HG03139 (cell line): Measurements from ENCODE around the gene FRRS1.
"Not testable (repeated sequence)": the region's sequence is repeated elsewhere in the genome, so short reads cannot be mapped to it uniquely, and the experiment has no call there.

Experiments used
- ATAC-seq: cut with Tn5 transposase; IDR thresholded peaks from one replicate; pipeline ENCODE4 v1.9.1; 2021; ENCODE audit not compliant: unreplicated experiment

The FRRS1 gene

DNA sequence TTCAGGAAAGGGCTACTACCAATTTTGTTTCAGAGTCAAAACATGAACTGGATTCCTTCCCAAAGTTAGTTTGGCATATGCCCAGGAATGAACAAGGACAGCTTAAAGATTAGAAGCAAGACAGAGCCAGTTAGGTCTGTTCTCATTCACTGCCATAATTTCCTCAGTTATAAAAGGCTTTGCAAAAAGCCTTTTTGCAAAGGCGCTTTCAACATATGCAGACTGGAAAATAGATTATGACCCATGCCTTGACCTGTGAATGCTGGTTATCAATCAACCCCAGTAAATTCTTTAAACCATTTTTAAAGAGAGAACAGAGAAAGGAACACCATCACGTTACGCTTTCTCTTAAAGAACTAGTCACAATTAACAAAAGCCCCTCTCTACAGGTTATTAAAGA, 1.7 kb upstream of the FRRS1 start:
- no peak for ATAC-seq

DNA sequence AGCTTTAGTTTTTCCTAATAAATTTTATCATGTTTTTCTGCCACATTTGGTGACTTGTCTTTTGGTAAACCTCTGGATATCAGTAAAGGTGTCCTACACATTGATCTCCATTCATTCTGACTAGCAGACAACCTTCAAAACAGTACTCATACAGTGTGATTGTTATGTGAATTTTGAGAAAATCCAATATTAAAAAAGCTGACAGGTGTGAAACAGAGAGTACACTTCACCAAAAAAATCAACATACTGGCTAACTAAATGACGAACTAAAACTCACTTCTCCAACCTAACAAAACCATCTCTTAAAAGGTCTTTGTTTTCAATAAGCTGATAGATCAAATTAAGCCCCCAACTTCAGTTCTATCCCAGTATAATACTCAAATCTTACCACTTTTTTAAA, 1.5 kb downstream of the FRRS1 start:
- ATAC-seq = no peak

DNA sequence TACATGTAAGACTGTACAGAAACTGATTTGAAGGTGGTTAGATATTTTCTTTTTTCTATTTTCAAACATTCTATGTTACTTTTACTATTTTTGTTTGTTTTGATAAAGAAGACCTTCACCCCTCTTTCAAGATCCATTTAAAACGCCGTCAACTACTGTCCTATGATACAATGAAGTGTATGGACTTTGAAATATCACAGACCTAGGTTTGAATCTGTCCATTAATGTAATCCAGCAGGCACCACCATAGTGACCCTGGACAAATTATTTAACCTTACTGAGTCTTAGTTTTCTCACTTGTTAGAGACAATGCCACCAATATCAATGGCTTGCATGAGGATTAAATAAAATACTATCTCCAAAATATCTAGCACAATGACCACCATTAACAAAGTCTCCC, 2.0 kb downstream of the FRRS1 start:
- no peak for ATAC-seq

DNA sequence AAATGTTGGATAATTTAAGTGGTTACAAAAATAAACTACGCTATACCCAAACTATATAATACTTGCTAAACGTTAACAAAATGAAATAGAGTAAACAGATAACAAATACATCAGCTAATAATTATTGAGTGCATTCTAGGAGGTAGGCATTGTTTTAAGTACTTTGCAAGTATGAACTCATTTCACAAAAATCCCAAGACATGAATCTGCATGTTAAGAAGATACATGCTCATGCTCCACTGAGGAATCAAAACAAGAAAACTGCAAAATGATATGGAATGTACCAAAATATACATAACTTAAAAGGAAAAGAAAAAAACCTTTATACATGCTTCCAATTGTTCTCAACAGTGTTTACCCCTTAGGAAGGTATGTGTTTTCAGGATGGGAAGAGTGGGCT, 2.5 kb downstream of the FRRS1 start:
- ATAC-seq = no peak

DNA sequence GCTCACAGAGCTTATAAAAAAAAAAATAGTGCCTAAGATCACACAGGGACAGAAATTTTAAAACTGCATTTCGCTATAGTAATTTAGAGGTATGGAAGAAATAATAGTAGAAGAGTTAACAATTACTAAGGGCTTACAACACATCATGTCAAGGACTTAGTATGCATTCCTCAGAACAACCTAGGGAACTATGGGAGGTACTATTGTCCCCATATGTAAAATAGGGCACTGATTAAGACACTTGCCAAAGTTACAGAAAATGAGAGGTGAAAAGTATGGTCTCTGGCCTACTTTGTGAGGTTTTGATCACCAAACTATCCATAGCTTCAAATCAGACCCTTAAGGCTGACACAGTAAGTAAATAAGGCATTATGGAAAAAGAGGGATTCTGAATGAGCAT, 4.7 kb downstream of the FRRS1 start:
- ATAC-seq = no peak

DNA sequence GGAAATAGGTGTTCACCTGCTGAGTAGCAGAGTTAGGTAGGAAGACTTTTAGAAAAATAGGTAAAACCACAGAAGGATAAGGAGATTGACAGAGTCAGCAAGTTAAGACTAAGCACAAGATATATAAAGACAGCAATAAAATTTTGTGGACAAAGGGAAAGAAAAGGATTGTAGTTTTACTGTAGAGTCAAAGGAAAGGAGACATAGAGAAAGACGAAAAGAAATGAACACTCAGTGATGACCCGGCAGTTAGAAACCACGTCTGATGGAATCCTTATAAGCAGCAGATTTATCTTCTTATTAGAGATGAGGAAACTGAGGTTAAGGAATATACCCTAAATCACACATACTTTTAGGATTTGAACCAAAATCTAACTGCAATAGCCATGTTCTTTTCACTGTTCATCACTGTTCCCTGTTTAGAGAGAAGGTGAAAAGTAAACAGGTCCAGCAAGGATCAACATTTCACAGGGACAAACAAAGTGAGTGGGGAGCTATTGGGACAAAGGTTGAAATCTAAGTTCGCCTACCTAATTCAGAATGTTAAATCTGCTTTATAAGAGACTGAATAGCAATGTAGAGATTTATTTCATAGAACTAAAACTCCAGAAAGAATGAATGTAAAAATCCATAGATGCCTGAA, 6.8 kb downstream of the FRRS1 start:
- no peak for ATAC-seq

DNA sequence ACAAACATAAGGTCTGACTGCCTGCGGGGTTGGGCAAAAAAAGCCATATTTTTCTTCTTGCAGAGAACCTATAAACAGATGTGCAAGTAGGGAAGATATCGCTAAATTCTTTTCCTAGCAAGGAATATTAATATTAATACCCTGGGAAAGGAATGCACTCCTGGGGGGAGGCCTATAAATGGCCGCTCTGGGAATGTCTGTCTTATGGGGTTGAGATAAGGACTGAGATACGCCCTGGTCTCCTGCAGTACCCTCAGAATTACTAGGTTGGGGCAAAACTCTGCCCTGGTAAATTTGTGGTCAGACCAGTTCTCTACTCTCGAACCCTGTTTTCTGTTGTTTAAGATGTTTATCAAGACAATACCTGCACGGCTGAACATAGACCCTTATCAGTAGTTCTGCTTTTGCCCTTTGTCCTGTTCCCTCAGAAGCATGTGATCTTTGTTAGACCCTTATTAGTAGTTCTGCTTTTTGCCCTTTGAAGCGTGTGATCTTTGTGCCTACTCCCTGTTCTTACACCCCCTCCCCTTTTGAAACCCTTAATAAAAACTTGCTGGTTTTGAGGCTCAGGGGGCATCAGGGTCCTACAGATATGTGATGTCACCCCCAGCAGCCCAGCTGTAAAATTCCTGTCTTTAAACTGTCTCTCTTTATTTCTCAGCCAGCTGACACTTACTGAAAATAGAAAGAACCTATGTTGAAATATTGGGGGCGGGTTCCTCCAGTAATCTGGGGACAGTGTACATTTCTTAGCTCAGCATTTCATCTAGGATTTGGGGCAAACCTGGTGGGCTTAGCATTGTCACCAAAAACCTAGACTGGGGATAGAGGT, 7.5 kb downstream of the FRRS1 start:
- ATAC-seq = not testable (repeated sequence)

DNA sequence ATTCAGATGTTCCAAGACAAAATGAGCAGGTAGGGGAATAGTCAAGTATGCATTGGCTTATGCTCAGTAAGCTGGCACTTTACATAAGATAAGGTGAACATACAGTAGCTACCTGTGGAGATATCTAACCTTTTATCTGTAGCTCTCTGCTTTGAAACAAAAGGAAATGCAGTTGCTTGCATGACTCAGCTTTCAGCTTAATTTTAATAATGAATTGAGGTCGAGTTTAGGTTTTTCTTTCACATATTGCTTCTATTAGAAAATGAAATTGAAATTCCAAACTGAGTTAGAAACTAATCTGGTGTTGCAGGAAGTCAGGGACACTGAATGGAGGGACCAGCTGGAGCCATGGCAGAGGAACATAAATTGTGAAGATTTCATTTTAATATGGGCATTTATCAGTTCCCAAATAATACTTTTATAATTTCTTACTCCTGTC, 8.3 kb downstream of the FRRS1 start:
- peak; percentile 71 for ATAC-seq

DNA sequence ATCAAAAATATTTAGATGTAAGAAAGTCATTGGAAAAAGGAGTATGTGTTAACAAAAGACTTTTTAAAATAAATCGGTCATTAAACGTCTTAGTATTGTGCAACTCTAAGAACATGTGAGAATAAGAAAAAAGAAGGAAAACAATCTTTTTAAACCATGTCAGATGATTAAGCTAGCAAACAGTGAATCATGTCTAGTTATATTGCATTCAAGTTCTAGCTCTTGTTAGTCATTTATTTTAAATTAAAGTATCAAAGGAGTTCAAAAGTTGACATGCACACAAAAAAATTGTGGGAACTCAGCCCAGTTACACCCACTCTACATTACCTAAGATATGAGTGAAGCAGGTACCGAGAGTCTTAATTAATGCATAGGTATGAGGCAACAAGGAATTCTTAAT, 9.8 kb downstream of the FRRS1 start:
- no peak for ATAC-seq

DNA sequence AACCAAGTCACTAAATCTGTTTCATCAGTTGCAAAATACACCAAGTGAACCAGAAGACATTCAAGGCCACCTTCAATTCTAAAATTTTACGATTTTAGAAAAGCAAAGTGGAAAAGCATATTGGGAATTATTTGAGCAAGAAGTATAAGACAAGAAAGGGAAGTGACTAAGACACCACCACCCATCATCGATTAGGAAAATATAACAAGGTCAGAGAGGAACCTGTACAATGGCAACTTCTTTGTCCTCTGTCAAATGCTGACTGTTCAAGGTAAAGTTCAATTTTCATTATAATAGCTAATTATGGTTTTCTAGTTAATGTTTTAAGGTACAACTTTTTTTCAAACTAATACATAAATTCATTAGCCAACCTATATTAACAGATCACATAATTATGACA, 10.8 kb downstream of the FRRS1 start:
- no peak for ATAC-seq

DNA sequence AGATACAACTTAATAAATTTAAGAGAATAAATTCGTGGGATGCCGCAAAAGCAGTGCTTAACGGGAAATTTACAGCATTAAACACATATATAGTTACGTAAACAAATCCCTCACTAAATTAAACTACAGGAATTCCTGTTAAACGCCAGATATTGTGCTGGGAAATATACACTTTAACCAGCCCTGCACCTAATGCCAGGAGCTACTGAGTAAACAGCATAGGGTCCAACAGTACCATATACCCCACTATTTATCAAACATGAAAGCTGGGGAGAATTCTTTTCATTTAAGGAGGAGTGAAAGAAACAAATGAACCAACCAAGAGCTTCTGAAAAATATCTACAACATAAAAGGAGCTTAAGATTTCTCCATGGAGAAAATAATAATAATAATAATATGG, 11.7 kb downstream of the FRRS1 start:
- ATAC-seq = no peak

DNA sequence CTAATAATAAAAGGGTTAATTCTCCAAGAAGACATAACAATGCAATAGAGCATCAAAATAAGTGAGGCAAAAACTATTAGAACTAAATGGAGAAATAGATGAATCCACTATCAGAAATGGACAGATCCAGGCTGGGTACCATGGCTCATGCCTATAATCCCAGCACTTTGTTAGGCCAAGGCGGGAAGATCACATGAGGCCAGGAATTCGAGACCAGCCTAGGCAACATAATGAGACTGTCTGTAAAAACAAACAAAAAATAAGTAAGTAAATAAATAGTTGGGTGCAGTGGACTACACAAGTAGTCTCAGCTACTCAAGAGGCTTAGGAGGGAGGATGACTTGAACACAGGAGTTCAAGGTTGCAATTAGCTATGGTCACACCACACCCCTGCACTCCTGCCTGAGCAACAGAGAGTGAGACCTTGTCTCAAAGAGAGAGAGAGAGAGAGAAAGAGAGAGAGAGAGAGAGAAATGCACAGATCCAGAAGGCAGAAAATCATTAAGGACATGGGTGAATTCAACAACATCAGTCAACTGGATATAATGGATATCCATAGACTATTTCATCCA, 12.3 kb downstream of the FRRS1 start:
- ATAC-seq = no peak

DNA sequence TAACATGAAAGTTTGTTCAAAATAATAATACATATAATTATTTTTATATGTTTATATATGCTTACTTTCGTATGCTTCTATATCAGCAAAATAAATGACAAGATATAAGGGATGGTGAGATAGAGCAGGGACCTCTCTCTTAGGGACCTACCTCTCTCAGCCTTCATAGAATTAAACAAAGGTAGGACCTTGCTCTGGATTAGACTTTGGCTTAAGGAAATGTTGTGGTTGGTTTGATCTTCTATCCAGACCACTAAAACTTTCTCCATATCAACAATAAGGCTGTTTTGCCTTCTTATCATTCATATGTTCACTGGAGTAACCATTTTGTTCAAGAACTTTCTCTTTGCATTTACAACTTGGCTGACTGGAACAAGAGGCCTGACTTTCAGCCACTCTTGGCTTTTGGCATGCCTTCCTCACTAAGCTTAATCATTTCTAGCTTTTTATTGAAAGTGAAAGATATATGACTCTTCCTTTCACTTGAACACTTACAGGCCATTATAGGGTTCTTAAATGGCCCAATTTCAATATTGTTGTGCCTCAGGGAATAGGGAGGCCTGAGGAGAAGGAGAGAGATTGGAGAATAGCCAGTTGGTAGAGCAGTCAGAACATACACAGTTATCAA, 14.4 kb downstream of the FRRS1 start:
- peak; percentile 76 for ATAC-seq

DNA sequence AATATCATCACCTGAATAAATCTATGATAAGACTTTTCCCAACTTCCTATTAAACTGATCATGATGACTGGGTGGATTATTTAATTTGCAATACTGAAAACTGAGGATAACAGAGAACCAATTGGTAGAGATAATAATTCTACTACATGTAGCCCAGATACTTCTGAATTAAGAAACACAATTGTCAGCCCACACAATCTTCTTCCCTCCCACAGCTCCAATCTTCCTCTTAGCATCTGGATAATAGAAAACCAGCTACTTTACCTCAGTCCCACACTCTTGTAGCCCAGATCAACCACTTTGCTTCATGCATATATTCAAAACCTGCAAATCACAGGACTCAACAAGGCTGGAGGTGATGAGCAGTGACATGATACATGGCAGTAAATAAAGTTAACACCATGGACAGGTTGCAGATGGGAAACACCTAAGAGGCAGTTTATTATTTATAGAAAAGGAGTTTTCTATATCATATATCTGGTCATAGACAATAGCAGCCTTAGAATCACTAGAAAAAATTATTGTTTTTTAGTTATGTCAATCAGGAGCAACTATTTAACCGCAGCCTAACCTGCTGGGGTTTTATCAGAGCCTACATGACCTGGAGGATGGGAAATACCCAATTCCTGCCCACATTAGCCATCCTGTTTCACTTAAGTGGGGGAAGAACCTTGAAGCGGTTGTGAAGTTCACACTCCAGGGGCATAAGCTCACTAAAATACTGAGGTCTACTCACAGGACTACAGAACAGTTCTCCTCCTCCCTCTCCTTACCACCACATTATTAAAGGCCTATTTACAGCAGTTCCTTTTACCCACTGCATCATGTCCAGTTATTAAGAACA, 16.7 kb downstream of the FRRS1 start:
- ATAC-seq = peak; percentile 71

DNA sequence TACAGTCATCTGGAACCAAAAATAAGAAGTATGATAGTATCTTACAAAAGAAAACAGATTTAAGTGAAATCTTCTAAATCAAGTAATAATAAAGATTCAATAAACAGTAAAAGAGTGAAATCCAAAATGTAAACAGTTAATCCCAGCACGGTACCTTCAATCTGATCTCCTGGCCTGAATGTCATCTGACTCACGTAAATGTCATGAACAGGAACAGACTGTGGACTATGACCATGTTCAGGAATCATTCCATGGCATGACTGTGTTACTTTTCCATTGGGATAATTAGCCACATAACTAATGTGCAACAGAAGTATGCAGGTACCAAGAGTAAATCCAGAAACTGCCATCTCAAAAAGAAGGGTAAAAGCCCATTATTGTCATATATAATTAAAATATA, 18.0 kb downstream of the FRRS1 start:
- no peak for ATAC-seq

DNA sequence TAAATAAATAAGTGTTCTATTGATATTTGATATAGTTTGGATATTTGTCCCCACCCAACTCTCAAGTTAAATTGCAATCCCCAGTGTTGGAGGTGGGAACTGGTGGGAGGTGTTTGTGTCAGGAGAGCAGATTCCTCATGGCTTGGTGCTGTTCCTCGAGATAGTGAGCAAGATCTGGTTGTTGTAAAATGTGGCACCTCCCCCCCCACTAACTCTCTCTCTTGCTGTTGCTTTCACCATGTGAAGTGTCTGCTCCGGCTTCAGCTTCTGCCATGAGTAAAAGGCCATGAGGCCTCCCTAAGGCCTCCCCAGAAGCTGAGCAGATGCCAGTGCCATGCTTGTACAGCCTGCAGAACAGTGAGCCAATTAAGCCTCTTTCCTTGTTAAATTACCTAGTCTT, 20.8 kb downstream of the FRRS1 start:
- no peak for ATAC-seq

DNA sequence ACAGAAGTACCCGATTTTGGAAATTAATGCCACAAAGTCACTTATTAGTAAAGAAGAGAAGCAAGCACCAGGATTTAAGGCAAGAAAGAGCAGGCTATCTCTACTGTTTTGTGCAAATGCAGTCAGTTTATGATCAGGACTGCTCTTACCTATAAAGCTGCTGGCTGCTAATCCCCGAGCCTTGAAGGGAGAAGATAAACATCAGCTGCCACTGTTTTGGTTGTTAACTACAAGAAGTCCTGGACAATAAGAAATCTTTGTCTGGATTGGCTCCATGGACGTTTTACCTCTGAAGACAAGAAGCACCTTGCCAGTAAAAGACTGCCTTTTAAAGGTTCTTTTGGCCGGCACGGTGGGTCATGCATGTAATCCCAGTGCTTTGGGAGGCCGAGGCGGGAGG, 21.4 kb downstream of the FRRS1 start:
- ATAC-seq = no peak

DNA sequence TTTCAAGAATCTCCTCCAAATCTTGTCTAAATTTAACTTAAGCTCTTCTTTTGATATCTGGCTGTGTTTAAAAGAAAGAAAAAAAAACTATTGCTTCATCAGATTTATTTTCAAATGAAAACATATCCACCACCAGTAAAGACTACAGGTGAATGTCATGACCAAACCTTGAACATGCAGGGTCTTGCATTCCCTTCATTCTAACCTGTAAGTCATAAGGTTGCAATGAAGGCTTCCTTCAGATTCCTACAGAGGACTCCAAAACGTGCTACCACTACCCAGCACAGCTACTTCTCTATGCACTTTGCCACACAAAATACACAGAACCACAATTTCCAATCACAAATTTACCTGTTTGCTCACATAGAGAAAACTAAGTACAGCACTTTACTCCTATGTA, 26.3 kb downstream of the FRRS1 start:
- ATAC-seq = no peak

DNA sequence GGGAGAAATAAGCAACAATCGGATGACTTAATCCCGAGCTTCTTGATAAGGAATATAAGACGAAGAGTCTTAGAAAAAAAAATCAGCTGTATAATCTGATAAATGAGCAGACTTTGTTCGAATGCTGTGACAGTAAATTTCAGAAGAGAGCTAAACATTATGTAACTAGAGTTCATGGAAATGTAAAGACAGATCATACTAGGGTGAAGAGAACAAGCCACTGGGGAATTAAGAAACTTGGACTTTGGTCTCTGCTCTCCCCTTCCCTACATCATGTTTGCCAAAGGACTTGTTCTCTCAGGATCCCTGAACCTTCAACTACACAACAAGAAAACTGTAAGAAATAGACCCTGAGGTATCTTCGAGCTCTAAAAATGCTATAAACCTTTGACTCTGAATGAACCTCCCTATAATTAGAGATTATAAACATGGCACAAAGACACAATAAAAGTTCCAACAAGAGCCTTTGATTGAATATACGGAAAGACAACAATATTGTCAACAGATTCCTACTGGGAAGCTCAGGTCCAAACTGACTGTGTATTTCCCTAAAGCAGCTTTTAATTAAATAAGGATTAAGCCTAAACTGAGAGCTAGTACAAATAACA, 27.5 kb downstream of the FRRS1 start:
- ATAC-seq = no peak

DNA sequence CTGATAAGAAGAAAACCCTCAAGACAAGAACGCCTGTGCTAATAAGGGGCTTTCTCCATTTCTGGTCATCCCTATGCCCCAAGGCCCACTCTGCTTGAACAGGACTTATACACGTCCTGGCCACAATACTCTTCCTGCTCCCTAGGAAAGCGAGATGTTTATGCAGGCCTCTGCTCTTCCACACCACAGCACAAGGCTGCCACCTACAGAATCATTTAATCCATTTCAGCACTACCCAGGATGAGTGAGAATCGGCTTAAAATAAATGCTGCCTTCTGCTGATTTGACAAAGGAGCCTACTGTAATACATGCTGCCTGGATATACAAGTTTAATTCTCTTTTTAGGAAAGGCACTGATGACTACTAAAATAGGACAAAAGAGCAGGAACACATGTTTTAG, 29.4 kb downstream of the FRRS1 start:
- no peak for ATAC-seq

DNA sequence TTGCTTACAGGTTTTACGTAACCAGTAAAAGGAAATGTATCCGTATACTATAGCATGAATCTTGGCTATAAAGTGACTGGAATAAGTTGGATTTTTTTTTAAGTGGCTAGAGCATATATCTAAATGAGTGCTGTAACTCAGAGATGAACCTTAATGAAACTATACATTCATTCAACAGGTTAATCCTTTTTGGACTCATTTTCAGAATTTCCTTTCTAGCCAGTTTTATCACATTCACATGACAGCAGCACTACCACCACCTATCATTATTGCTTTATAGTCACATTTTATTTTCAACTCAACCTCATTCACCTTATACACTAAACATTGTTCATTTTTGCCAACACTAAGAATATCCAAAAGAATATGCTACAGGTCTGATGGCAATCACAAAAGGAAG, 30.6 kb downstream of the FRRS1 start:
- ATAC-seq = no peak
